ENCODE results near the gene IL17B.

IL17B gene, protein sequence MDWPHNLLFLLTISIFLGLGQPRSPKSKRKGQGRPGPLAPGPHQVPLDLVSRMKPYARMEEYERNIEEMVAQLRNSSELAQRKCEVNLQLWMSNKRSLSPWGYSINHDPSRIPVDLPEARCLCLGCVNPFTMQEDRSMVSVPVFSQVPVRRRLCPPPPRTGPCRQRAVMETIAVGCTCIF

DNA sequence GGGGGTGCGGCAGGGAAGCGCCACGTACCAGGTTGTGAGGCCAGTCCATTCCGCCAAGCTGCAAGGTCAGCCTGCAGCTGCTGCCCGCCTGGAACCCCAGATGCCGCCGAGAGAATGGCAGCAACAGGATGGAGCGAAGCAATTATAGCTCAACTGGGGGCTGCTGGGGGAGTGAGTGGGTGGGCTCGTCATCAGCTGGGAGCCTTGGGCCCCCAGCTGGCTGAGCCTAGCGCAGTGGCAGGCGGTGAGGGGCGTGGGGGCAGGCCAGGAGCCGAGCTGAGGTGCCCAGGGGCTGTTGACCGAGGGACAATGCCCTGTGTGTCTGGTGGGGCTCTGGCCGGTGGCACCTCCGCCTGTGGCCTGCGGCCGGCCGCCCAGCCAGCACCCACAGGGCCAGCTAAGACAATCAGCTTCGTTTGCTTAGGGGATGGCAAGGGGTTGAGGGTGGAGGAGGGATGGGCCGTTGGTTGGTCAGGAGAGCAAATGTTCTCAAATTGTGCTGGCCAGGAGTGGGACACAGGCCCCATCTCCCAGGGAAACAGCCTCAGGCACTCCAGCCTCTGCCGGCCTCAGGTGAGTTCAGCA lies at the start of gene IL17B:
Gene IL17B, minus strand, starts transcription at position 116 of the 585 bp plus-strand sequence. Its CDS starts 67 bp downstream, at position 49.
- no peak for DNase-seq

DNA sequence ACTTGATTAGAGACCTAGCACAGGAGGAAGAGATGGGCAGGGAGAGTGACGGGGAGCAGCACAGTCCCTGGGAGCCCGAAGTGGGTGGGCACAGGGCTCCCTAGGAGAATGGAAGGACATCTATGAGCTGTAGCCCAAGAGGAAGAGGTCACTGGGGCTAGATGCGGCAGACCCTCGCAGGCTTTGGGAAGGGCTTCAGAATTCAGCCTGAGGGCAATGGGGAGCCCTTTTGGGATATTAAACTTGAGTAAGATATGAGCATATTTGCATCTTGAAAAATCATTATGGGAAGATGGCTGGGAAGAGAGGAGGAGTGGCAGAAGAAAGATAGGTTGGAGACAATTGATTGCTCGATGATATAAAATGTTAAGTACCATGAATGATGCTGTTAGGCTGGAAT lies 48.9 kb upstream of the IL17B start:
- DNase-seq: no peak

DNA sequence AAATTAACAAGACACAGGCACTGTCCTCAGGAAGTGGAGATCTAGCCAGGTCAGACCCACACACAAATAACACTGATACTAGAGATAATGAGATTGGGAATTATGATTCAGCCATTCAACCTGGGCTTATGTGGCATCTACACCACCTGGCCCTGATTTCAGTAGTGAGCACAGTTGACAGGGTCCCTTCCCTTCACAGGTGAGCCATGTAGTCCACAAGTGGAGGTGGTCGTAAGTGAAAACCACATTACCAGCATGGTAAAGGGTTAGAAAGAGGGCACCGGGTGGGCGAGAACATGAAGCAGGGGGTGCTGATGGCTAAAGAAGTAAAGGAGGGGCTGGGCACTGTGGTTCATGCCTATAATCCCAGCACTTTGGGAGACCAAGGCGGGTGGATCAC lies 48.3 kb upstream of the IL17B start:
- DNase-seq: no peak

DNA sequence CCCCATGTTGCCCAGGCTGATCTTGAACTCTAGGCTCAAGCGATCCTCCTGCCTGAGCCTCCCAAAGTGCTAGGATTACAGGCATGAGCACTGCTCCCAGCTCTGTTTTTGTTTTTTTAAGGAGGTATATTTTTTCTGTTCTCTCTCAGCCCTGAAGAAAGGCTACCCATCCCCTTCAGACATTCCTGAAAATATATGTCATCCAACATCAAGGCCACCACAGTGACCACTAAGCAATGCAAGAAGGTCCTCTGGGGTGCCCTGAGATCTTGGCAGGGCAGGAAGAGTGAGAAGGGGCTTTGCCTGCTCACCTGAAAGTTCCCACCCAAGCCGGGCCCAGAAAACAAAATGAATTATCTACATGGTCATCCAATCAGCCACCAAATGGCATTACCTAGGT lies 47.8 kb upstream of the IL17B start:
- DNase-seq: no peak

DNA sequence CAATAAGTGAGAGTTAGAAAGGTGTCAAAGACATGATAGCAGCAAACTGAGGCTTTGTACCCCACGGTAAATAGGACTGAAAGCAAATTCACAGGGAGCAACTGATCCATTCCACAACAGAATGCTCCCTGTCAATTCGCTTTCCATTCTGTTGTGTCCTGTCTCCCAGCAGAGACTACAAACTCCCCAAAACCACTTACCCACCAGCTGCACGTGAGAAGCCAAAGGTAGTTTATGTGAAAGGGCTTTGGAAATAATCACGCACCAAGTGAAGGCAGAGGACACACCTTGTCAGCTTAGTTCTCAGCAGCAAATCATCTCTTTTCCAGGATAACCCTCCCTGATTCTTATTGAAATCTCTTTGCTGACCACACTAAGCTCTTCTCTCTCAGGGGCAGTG lies 46.6 kb upstream of the IL17B start:
- no peak for DNase-seq

DNA sequence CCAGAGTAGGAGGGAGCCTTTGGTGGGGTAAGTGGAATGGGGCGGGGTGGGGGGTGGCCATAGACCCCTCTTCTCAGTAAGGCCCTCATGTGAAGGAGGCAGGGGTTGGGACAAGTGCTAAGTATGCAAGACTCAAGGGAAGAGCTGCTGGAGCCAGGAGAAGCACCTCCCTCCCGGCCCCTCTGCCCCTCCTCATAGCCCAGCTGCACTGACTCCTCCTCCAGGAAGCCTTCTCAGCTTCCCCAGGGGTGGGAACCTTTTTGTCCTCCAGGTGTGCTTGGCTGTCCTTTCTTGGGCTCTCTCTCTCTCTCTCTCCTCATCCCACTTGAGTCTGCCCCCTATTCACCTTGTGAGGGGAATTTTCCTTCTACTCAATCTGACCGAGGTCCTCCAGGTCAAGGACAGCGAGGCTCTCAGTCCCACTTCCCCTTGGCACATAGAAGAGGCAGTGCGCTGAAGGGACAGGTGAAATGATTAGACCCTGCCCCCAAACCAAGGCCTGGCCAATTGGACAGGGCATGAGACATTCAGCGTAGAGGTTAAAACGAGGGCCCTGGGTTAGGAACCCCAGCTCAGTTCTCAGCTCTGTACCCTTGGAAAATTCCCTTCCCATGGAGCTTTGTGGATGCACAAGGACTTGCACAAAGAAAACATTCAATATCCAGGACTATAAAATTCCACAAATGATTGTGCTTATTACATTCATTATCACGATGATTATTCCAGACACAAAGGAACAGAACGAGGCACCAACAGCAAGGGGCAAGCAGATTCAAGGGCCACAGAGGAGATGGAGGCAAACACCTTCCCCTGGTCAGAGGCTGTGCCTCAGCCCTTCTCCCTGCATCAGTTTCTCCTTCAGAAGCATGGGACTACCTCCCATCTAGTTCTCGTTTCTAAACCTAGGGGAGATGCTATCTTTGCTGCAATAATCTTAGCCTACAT lies 45.6 kb upstream of the IL17B start:
- no peak for DNase-seq

DNA sequence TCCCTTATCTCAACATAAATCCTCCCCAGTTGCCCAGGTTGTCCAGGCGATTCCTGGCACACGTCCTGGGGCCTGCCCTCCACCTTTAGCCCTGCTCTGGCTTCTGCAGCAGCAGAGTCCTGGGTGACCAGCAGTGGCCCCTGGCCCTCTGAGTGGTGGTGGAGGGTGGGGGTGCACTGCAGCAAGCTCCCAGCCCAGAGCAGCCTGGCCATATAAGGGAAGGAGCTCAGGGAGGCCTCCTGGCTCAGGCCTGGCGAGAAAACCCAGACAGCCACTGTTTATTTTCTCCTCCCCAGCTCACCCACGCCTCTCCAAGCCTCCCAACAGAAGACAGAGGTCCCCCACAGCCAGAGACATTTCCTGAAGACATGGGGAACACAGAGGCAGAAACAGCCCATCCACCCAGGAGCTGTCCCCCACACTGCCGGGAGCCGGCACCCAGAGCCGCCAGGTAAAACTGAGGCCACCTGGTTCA lies 44.7 kb upstream of the IL17B start:
- DNase-seq: no peak

DNA sequence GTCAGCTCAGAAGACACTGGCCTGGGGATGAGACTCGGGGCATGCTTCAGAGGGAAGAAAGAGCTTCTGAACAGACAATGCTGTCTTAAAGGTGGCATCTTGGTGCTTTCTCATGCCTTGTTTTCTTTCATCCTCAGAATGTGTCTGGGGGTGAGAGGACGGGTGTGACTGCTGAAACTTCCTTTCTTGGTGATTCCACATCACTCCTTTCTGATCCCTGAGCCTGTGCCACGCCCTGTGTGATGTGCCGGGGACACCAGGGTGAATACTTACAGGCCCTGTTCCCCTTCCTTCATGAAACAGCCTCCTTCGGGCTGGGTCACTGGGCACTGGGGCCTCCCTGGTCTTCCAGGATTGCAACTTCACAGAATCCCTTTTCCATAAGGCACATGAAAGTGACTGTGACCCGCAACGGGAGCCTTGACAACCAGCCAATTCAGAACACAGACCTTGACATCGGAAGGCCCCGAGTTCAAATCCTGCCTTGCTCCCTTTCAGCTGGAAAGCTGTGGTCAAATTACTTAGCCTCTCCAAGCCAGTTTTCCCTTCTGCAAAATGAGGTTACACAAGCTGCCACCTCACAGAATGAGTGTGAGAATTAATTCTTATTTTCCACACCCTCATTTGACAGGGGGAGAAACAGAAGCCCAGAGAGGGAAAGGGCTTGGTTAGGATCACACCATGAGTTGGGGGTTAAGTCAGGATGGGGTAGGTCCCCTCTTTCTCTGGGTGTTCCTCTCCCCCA lies 44.1 kb upstream of the IL17B start:
- DNase-seq: no peak

DNA sequence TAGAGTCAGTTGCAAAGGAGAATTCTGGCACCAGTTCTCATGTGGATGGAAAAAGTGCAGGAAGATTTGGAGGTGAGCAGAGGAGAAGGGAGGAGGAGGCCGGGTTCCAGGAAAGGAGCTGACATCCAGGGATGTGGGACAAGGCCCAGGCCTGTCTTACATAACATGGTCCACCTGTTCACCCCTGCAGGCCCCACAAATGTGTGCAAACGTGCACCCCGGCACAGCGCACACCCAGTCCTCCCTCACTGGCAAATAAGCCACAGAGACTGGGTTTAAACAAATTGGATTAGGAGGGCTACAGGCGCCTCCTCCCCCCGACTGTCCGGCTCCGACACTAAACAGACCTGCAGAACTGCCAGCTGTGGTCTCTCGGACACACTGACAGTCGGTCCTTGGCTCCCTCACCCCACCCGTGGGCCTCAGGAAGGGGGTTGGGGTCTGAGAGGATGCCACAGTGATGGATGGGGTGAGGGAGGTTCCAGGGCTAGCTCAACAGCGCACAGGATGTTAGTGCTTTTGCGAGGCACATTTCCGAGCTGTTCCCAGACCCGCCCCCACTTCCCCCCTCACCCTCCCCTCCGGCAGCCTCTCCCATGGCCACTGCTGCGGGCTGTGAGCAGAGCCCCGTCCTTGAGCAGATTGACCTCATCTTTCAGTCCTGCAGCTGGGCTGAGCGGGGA lies 43.4 kb upstream of the IL17B start:
- DNase-seq: no peak

DNA sequence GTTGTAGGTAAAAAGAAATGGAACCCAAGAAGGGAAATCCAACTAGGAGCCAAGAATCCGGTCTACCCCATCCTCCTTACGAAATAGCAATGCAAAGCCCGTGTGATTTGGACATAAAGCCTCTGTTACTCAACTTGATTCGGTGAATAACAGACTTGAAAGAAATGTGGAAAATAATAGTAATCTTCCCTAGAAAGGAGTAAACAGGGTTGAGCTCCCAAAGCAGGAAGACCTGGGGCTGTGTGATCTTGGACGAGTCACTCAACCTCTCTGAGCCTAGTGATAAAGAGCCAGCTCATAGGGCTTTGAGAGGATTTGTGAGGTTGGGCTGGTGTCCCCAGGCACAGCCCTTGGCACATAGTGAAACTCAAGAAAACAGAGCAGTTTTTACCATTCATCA lies 42.7 kb upstream of the IL17B start:
- DNase-seq: no peak

DNA sequence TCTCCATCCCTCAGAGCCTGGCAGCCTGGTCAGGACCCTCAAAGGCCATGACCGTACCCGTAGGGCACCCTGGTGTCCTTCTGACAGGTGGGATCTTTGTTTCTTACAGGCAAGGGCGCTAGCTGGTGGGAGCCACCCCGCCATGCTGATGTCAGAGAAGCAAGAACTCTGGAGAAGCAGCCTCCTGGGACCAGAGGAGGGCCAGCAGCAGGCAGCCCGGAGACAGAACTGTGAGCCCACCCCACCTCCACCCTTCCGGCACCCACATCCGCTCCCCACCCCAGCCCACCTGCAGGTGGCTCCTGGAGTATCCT lies 42.2 kb upstream of the IL17B start:
- no peak for DNase-seq

DNA sequence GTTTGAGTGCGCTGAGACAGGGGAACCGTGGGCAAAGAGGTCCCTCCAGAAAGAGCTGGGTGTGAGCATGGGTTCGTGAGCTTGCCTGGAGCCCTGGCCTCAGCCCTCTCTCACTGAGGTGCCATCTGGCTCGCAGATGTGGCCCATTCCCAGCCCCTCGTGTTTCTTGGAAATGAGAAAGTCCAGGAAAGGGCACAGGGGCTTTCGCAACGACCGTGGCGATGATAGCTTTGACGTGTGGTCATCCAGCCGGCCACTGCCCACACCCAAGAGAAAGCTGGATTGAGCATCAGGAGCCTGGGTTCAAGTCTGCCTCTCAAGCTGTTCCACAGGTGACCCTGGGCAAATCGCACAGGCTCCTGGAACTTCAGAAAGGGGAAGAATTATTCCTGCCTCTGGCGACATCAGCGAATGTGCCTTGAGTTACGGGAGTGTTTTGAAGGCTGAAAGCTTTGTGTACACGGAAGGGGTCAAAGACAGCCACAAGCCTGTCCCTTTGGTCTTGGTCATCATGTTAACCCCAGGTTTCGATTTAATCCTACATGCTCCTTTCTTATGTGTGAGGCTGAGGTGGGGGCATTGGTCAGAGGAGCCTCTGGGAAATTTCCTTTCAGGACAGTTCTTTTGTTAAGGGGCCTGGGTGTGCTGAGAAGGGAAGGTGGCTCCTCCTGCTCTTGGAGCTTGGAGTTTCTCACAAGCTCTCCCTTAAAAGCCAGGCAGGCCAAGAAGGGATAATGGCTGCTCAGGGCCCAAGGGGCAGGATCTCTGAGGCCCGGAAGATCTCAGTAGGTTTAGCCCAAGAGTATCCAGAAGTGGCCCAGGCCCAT lies 41.7 kb upstream of the IL17B start:
- no peak for DNase-seq

DNA sequence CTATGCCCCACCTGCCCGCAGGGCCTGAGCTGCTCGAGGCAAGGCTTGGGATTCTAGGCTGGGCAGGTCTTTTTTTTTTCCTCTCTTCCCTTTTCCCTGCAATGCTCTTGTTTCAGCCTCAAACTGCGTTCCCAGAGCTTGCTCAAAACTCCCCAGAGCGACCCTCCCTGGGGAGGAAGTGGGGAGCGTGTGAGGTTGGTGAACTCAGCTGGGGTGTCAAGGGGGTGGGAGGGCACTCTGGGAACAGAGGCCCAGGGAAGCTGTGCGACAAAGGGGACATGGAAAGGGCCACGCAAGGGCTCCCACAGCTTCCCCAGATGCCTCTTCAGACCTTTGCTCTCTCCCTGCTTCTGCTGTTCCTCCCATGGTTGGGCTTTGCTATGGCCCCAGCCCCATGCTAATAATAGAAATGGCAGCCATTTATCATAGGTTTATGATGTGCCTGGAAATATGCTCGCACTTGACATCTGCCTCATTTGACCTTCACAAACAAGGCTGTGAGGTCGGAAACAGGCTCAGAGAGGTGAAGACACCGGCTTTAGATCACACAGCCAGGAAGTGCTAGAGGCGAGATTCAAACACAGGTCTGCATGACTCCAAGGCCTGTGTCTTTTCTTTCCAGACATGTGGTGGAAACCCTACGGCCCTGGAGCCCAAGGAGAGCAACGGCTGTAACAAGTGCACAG lies 40.9 kb upstream of the IL17B start:
- no peak for DNase-seq

DNA sequence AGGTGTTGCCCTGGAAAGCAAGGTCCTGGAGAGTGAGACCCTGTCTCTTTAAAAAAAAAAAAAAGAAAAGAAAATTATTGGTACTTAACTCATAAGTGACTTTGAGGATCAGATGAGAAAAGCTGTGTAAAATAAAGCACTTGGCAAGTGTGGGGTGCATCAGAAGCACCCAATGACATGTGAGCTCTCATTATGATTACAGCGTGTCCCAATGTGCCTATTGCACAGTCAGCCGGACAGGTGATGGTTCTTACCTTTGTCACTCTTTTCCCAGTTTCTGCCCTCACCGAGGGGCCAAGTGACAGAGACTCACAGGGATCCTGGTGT lies 40.4 kb upstream of the IL17B start:
- no peak for DNase-seq

DNA sequence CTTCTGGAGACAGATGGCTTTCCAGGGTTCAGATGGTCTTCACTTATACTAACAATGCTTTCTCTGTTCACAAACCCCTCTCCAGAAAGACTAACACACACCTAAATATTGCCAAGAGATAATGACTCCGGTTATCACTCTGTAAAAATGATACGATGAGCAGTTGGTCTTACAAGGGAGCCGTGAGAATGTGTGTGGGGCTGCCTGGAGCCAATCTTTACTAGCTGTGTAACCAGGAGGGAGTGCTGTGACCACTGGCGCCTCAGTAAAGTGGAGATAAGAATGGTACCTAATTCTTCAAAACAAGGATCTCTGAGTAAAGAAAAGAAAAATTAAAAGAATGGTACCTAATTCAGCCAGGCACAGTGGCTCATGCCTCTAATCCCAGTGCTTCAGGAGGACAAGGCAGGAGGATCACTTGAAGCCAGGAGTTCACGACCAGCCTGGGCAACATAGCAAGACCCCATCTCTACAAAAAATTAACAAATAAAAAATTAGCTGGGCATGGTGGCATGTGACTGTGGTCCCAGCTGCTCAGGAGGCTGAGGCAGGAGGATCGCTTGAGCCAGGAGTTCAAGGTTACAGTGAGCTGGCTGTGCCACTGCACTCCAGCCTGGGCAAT lies 39.9 kb upstream of the IL17B start:
- DNase-seq: no peak

DNA sequence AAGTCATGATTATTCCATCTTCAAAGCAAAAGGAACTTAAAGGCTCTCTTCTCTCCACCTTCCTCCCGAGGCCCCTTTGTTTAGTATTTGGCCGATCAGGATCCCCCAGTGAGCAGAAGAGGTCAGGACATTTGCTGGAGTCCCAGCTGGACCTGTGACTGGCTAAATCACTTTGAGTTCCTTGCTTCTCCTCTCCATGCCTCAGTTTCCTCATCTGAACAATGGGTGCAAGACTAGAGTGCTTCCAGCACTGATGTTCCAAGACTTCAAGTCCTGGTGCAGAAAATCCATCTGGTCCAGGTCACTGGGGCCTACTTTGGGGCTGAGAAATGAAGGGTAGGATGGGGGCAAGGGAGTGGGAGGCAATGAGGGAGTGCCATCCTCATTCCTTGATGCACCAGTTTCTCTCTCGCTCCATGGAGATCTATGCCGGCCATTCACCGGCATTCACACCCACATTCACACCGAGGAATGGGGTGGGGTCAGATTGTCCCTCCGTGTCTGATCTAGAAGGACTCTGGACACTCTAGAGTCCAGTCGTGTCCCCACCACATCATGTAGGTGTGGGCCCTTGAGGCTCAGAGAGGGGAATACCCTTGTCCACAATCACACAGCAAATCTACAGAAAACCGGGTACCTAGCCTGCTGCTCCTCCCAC lies 38.7 kb upstream of the IL17B start:
- no peak for DNase-seq

DNA sequence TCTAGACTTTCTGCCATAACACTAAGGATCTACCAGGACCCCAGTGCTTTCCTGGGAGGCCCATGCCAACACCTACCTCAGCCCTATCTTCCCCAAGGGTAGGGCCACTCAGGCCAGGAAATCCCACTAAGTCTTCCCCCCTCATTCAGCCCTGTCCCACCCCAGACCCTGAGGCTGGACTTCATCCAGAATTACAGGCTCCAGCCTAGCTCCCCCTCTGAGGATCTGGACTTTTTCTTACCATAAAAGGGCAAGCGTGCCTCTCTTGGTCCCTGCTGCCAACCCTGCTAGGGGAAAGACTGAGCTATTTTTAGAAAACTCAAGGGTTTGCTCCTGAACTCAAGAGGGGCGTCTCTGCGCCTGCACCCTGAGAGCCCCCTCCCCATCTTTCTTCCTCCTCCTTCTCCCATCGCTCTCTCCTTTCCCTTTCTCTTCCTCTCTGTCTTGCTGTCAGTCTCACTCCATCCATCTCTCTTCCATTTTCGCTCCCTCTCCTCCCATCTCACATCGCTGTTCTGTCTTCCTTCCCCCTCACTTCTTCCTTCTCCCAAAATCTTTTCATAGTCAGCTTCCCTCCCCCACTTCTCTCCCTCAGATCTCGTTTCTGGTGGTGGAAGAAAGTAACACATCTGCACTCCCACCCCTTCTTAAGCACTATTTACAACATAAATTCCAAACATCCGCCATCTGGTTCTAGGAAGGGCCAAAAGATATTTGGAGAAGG lies 38.1 kb upstream of the IL17B start:
- no peak for DNase-seq

DNA sequence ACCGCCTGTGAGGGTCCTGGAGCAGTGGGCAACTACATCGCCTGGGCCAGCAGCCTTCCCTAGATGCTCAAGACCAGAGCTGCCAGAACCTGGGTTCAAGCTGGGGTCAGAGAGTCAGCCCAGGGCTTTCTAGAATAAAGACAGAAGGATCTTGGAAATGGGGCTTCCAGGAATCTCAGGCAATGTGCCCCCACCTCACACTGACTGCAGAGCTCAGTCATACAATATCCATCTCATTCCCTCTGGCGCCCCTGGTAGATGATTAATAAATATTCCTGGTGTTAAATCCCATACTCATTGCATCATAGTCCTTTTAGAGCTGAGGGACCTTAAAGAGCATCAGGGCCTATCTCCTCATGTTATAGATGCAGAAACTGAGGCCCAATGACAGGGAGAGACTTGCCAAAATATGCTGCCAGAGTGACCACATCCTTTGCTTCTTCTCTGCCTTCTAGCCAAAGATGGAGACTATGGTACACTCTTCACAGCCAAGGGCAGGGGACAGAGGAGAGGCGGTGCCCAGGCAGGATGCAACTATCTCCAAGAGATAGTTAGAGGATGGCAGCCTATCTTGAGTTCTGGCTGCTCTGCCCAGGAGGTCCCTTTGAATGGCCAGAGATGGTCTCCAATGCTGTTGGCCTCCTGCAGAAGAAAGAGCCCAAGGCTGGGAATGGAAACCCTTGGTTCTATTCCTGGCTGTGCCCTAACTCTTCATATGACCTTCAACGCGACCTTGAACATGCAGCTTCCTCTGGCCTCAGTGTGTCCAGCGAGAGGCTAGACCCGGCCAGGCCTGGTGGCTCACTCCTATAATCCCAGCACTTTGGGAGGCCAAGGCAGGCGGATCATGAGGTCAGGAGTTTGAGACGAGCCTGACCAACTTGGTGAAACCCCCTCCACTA lies 36.2 kb upstream of the IL17B start:
- DNase-seq: no peak

All from SIG-M5 (cell line).